ENCODE results near the gene NRIP3.
A peak's percentile ranks its signal among the peaks of the same experiment; 100 is the strongest.
"Not testable (repeated sequence)": the region's sequence is repeated elsewhere in the genome, so short reads cannot be mapped to it uniquely, and the experiment has no call there.

The NRIP3 gene

DNA sequence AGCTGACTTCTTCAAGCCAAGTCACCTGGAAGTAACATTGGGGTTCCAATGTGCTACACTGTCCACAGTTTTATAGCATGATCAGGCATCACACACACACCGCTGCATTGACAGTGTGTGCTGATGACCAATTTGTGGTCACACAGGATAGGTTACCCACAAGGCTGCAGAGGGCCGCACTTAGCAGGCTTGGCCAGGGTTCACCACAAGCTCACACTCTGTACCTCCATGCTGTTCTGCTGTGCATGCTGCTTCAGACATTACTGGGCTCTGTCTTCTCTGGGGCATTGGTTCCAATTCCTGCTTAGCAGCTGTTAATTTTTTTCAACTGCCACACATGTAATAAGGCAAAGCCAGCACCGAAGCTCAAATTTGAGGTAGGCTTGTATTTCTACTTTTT lies 11.0 kb upstream of the NRIP3 start:
- no peak for DNase-seq

- DNase-seq: no peak
Observed at GRCh38 chr11:9013373-9013772, 9.6 kb upstream of the NRIP3 start.

DNA sequence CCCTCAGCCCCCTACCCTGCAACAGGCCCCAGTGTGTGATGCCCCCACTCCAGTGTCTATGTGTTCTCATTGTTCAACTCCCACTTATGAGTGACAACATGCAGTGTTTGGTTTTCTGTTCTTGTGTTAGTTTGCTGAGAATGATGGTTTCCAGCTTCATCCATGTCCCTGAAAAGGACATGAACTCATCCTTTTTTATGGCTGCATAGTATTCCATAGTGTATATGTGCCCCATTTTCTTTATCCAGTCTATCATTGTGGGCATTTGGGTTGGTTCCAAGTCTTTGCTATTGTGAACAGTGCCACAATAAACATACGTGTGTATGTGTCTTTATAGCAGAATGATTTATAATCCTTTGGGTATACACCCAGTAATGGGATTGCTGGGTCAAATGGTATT lies 5.7 kb upstream of the NRIP3 start:
- DNase-seq: not testable (repeated sequence)

GRCh38 chr11:9008661-9009060 lies 4.9 kb upstream of the NRIP3 start:
- DNase-seq: no peak

GRCh38 chr11:9008011-9008550 lies 4.3 kb upstream of the NRIP3 start:
- no peak for DNase-seq

DNA sequence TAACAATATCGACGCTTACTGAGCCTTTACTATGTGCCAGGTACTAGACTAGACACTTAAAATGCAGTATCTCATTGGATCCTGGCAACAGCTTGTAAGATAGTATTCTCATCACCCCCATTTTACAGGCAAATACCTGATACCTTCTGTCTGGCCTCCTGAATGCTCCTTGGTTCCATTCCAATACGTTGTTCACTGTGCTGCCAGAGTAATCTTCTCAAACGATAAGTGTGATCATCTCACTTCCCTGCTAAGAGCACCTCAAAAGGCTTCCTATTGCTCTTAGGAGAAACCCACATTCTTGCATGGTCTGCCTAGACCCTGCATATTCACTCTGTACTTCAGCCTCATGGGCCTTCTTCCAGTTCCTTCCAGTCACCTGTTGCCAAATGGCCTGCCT lies 1.3 kb upstream of the NRIP3 start:
- DNase-seq: no peak

DNA sequence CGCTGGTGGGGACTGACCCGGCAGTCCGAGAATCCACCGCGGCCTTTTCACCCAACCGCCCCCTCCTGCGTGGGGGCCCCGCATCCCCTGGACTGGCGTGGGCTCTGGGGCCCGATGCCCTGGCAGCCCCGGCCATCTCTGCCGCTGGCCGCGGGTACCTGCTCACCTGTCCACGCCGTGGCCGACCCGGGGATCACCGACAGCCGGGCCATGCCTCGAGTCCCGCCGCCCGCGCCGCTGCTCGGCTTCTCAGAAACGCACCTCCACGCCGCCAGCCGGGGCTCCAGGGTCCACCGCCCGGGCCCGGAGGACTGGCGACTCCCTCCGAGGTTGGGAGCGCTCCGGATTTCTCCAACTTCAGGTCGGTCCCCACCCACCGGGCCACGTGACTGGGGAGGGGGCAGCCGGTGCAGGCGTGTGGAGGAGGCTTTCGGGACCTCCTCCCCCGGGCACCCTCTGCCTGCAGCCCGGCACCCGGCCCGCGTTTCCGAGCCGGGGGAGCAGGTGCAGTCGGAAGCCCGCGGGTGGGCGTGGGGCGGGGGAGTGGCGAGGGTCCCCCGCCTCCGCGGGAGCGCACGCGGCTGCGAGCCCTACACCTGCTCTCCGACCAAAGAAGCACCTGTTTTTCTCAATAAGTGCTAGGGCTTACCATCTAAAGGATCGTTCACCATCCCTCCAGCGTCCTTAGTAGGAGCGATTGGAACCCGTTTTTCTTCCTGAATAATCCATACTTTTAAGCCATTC lies 554 bp upstream of the NRIP3 start:
- DNase-seq: no peak

DNA sequence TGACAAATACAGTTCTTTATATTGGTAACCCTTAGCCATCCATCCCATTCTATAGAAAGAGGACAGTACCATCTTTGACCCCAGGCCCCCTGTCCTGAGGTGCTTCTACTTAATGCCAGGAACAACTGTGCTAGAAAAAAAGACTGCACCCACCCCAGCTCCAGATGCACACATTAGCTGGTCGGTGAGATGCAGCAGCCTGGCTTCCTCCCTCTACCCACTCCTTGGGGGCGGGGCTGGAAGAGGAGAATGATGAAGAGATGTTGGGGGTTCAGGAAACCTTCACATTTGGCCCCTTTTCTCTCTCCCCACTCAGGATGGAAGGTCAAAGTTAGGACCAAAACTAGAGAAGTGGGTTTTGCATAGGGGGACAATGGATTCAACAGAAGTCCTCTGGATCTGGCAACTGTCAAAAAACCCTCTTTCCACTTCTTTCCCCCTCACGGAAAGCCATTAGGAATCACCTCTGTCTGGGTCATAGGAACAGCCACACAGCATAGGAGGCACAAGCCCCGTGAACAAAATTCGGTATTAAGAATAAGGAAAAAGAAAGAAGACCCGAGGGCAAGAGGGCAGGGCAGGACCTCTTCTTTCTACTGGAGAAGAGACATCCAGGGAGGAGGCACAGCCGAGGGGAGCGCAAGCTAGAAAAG lies 755 bp downstream of the NRIP3 start:
- peak in 1 of 2 donors; percentile 10 for DNase-seq

DNA sequence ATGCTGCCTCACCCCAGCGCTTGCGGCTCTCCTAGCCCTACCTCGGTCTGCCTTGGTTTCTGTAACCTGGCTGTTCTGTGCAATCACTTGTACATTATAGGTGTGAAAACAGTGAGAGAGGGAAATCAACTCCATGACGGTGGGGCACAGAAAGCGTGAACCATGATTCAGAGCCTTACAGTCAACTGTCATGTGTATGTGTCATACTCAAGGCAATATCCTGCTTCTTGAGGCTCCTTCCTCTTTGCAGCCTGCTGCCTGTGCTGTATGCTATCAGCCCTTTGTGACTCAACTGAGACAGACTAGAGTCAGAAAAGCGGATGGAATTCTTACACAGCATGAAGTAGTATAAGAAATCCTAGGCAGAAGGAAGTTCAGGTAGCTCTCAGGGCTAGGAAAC lies 2.1 kb downstream of the NRIP3 start:
- DNase-seq: peak in 1 of 2 donors; percentile 56

DNA sequence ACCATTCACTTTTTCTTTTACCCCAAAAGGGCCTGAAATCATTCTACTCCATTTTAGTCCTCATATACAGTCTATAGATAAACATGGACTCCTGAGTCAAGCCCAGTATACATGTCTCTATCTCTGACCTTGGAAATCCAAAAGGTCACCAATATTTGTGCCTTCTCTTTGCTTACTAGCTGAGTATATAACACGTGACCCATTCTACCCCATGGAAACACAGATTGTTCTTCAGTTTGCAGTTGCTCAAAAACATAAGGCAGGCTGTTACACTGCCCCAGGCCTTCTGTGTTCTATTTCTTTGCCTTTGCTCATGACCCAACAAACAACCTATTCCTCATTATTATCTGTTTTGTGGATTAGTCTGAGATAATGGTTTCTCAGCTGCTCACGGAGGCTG lies 5.8 kb downstream of the NRIP3 start:
- no peak for DNase-seq

GRCh38 chr11:8997451-8997850 lies 6.3 kb downstream of the NRIP3 start:
- DNase-seq: no peak

GRCh38 chr11:8989453-8989852 lies 14.3 kb downstream of the NRIP3 start:
- no peak for DNase-seq

DNA sequence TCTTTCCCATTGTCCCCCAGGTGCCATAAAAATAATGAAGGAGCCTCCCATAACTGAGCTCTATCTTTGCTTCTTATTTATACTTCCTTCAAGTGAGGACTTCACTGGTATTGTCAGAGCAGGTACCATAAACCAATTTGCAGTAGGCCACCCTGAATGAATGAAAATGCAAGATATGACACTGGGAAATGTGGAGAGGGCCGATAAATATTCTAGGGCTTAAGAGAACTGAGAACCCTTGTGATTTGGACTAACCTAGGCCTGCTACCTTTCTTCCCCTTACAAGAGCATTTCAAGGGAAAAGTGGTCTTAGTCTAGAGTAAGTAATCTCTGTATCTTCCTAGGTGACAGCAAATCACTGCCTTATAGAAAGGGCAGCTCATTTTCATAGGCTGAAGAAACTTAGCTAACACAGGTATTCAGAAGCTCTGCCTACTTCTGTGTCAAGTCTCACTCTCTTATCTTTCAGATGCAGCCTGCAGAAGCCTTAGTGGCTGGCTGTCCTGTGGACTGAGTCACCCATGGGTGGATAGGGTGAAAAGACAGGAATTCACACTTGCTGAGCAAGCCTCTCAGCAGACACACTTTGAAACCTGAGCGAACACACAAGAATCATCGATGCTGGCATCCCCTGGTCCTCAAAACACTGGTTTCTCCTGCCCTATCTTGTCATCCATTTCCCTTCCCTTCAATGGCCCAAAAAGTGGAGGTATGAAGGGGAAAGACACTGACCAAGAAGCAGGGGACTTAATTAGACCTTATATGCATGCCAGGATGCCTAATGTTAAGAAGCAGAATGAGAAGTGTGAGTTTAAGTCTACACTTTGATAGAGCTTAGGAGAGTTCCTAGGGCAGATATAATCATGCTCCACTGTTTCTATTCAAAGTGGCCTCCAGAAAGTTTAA lies 15.2 kb downstream of the NRIP3 start:
- no peak for DNase-seq

DNA sequence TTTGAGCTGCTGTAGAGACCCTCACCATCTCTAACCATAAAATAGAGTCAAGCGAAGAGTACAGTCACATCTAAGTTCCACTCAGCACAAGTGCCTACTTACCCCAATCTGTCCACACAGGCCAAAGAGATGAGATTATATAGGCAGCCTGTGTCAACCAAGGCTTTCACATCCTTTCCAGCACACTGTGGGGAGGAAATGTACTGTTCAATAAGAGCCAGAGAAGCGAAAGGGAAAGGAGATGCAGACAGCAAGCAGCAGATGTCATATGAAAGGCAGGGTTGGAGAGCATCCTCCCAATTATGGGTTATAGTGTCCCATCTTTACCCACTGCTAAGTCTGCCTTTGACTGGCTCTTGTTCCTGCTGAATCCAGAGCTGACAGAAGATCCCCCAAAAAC lies 16.4 kb downstream of the NRIP3 start:
- no peak for DNase-seq

DNA sequence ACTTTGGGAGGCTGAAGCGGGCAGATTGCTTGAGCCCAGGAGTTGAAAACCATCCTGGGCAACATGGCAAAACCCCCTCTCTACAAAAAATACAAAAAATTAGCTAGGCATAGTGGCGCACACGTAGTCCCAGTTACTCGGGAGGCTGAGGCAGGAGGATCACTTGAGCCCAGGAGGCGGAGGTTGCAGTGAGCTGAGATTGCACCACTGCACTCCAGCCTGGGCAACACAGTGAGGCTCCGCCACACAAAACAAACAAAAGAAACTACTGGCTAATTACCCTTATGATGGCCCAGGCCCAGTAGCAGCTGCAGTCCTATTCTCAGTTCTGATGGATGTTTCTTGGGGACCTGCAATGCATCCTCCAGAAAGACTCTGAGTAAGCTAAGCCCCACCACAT lies 17.0 kb downstream of the NRIP3 start:
- DNase-seq: not testable (repeated sequence)

DNA sequence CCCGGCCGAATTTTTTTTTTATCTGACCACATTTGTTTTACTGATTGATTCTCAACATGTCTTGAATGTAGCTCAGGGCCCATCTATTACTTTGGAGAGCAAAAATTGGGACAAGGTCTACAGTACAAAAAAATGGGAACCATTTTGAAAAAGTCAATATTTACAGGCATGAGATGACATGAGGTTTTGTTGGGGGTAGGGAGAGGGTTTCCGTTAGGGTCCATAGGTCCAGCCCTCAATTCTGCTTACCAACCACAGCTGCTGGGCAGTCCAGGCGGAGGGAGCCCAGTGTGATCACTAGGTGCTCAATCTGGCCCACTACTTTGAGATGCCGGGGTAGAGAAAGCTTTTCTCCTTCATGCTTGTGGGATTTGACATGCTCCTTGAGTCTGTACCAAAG lies 18.3 kb downstream of the NRIP3 start:
- DNase-seq: no peak

DNA sequence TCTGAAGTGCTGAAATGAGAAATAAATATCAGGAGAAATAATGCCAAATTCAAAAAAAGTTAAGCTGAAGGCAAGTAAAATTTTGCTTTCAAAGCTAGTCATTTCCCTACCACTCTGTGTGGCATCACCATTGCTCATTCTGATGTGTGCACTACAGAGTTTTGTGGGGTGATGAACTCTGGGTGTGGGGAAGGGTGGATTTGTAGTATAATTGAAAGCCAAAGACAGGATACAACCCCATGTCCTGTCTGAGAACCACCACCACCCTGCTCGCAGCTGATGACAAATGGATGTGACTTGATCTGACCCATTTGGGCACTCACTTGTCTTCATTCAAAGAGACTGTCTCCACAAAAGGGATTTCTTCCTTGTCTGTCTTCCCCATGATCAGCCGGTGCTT lies 20.2 kb downstream of the NRIP3 start:
- DNase-seq: no peak

DNA sequence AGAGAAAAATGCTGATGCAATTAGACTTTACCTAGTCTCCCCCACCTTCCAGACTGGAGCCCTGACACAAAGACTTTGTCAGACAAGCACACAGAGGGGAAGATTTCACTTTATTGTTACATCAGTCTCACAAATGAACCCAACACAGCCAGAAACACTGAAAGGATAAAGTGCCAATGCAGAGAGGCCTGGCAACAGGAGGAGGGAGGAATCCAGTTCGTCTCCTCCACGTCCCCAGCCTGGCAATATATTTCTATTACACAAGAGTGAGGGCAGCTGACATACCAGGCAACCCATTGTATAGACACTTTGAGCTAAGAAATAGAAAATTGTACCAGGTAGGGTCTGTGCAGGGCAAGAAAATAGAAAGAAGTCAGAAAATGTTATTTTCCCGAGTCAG lies 23.3 kb downstream of the NRIP3 start:
- DNase-seq: no peak

DNA sequence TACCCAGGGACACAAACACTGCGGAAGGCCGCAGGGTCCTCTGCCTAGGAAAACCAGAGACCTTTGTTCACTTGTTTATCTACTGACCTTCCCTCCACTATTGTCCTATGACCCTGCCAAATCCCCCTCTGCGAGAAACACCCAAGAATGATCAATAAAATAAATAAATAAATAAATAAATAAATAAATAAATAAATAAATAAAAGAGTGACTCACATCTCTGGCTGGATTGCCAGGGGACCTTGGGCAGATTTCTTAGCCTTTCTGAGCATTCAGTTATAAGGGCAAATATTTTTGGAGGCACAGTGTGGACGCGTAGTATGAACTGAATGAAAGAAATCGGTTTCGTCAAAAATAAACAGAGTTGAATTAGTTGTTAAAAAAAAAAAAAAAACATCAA lies 24.4 kb downstream of the NRIP3 start:
- DNase-seq: not testable (repeated sequence)

DNA sequence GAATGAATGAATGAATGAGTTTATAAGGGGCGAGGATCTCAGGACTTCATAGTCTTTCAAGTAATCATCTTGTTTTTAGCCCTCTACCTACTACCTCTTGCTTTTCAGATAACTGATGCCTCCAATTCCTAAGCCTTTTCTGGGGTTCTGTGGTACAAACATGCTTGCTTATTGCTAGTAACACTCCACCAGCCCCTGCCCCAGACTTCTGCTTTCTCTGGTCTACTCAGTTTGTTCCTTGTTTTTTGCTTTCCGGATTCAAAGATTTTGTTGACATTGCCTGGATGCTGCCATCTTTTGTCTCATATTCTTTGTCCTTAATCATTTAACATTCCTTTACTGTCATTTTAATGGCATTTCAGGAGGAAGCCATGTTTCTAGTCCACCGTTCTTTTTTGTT lies 30.7 kb downstream of the NRIP3 start:
- no peak for DNase-seq

GRCh38 chr11:8971924-8972316 lies 31.9 kb downstream of the NRIP3 start:
- no peak for DNase-seq

GRCh38 chr11:8971196-8971923 lies 32.4 kb downstream of the NRIP3 start:
- DNase-seq: no peak

- DNase-seq: no peak
Observed at GRCh38 chr11:8967184-8967583, 36.6 kb downstream of the NRIP3 start.

Data from CD4-positive, alpha-beta T cell treated with Interferon alpha-2 for 1 hour (primary cell).